Measurements from ENCODE around the gene SYVN1. TPM values are rescaled to one million over a fixed set of nuclear protein-coding genes. Genes with fewer than 3 reads are reported as not detected.

The SYVN1 gene
- total RNA-seq, 1 donor from 2014 or later = 52.6 TPM

DNA sequence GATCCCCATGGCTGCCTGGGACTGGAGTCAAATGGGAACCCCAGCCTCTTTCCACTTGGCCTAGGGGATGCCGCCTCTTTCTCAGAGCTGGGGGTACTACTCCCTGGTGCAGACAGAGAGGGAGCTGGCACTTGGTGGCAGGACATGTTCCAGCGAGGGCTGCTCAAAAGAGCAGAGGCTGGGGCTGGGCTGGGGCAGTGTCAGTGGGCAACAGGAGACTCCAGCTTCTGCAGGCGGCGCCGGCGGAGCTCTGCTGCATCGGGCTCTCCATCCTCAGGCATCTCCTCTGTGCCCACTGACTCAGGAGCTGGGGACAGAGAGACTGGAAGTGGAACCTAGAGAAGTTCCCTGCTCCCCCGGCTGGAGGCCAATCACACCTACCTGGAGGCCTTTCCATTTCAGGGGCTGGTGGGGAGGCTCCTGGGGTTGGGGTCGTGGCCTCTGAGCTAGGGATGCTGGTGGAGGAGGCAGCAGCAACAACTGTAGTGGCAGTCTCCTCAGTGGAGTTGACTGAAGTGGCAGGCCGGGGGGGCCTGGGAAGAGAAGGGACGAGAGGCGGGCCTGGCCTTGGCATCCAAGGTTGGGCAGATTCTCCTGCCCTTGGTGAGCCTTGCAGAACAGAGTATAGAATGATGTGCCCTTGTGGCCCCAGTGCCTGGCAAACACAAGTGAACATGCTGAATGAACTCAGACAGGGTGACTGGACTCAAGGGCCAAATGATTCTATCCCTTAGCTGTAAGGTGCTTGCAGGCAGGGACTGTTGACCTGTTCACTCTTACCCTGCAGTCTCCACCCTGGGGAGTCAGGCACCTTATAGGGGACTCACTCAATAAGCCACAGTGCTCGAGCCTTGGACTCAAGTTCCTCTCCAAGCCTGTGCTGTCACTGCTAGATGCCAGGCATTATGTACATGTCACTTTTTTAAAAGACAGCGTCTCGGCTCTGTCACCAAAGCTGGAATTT, 5.9 kb downstream of the SYVN1 start:
- DNase-seq (ENCODE audit: low spot score in 2 of 2, unreplicated experiment in 2 of 2) = no peak
- no peak overlapping the region for H3K27ac Mint-ChIP-seq
- no peak overlapping the region for H3K4me3 Mint-ChIP-seq
- no peaks in the 10 kb centered on the region for H3K27me3 Mint-ChIP-seq (ENCODE audit: low read depth)
- H3K4me1 Mint-ChIP-seq = peaks cover 14% of the 10 kb centered on the region
- H3K36me3 Mint-ChIP-seq = peaks cover 9% of the 10 kb centered on the region
- TF ChIP-seq, protein P1, sequence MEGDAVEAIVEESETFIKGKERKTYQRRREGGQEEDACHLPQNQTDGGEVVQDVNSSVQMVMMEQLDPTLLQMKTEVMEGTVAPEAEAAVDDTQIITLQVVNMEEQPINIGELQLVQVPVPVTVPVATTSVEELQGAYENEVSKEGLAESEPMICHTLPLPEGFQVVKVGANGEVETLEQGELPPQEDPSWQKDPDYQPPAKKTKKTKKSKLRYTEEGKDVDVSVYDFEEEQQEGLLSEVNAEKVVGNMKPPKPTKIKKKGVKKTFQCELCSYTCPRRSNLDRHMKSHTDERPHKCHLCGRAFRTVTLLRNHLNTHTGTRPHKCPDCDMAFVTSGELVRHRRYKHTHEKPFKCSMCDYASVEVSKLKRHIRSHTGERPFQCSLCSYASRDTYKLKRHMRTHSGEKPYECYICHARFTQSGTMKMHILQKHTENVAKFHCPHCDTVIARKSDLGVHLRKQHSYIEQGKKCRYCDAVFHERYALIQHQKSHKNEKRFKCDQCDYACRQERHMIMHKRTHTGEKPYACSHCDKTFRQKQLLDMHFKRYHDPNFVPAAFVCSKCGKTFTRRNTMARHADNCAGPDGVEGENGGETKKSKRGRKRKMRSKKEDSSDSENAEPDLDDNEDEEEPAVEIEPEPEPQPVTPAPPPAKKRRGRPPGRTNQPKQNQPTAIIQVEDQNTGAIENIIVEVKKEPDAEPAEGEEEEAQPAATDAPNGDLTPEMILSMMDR (IDR thresholded peaks at IDR 0.05; ENCODE audit: unreplicated experiment) = no peak
- no peaks in the 10 kb centered on the region for H3K9me3 Mint-ChIP-seq

DNA sequence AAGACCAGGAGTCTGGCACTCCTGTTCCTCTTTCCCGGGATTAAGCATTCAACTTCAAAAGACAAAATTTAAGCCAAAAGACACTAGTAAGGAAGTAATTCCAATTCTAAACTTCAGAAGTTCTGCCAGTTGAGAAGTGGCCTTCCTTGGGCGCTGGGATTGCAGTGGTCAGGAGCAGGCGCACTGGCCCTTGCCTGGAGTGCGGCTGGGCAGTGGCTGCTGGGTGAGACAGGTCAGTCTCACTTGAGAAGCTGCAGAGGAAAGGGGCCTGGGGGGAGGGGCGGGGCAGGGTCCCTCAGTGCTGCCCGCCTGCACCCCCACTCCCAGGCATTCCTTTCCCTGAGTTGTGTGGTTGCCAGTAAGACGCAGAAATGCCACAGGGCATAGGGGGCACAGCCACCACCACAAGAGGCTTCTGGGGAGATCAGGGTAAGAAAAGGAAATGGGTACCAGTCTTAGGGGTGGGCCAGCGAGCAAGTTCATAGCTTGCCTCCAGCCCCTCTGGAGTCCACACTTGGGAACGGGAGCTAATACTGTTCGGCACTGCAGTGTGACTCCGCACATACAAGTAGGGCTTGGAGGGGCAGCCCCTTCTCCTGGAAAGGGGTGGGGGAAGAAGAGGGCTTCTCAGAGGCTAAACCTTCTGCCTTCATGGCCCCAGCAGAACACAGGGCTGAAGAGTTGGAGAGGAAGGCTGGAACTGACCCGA, 6.7 kb downstream of the SYVN1 start:
- no peaks in the 10 kb centered on the region for H3K27me3 Mint-ChIP-seq (ENCODE audit: low read depth)
- H3K9me3 Mint-ChIP-seq = no peaks in the 10 kb centered on the region
- no peak overlapping the region for H3K27ac Mint-ChIP-seq
- H3K4me1 Mint-ChIP-seq = peaks cover 11% of the 10 kb centered on the region
- H3K36me3 Mint-ChIP-seq = peaks cover 9% of the 10 kb centered on the region
- no peak for DNase-seq (ENCODE audit: low spot score in 2 of 2, unreplicated experiment in 2 of 2)
- H3K4me3 Mint-ChIP-seq = no peak overlapping the region
- TF ChIP-seq, protein P1 (IDR thresholded peaks at IDR 0.05; ENCODE audit: unreplicated experiment) = no peak

DNA sequence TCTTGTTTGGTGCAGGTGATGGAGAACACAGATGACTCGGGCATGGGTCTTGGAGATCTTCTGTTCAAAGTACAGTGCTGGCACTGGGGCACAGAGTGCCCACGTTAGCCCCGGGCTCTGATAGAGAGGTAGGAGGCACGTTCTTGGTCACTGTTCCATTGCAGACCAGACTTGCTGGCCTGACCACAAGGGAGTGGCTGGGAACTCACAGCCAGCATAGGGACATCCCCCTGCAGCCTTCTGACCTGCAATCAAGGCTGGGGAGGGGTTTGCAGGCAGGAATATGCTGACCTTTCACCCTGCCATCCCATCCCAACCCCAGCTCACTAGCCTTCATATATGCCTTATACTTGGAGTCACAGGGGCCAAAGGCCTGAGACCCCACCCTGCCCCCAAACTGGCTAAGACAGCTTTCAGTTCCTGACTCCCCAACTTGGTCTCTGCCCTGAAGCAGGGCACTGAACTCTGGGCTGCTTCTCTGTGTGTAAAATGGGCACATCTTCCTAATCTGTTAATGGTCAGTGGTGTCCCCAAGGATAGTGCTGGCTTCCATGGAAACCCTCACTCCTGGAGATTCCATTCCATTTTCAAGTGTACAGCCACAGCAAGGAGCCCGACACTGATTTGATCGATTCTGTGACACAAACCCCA, 7.6 kb downstream of the SYVN1 start:
- Mint-ChIP-seq H3K27me3 (ENCODE audit: low read depth) (no peaks in the 10 kb centered on the region), H3K27ac (no peak overlapping the region), H3K9me3 (no peaks in the 10 kb centered on the region), H3K4me3 (no peak overlapping the region), H3K4me1 (peaks cover 15% of the 10 kb centered on the region), H3K36me3 (peaks cover 9% of the 10 kb centered on the region)
- TF ChIP-seq, protein P1 (IDR thresholded peaks at IDR 0.05; ENCODE audit: unreplicated experiment) = no peak
- DNase-seq (ENCODE audit: low spot score in 2 of 2, unreplicated experiment in 2 of 2) = no peak

DNA sequence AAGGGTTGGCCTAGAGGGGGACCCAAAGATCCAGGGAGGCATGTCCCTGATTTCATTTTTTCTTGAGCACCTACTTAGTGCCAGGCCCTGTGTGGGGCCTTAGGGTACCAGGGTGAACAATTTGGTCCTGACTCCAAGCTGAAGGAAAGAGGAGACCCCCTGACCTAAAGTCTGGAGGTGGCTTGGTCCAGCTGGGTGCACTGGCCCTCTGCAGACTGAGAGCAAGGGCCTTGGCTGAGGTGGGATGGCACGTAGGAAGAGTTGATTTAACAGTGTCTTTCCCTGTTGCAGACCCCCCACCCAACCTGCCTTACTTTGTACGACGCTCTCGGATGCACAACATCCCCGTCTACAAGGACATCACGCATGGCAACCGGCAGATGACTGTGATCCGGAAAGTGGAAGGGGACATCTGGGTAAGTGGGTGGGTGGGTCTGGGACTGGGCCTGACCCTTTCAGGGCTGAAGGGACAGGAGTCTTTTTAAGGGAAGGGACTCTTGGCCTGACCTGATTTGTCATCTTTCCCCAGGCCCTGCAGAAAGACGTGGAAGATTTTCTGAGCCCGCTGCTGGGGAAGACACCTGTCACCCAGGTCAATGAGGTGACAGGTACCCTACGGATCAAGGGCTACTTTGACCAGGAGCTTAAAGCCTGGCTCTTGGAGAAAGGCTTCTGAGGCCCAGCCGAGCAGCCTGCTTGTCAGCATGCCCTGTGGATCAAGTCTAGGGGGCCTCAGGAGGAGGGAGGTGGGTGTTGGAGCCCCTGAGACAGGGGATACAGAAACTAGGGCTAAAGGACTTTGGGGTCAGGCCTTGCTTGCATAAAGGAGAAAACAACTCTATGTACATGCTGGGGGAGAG, 8.9 kb downstream of the SYVN1 start:
- Mint-ChIP-seq H3K9me3 (no peaks in the 10 kb centered on the region), H3K4me3 (no peak overlapping the region), H3K36me3 (peaks cover 6% of the 10 kb centered on the region), H3K4me1 (peaks cover 24% of the 10 kb centered on the region), H3K27ac (no peak overlapping the region), H3K27me3 (ENCODE audit: low read depth) (no peaks in the 10 kb centered on the region)
- TF ChIP-seq, protein P1 (IDR thresholded peaks at IDR 0.05; ENCODE audit: unreplicated experiment) = no peak
- DNase-seq (ENCODE audit: low spot score in 2 of 2, unreplicated experiment in 2 of 2) = no peak

Measured in mesothelial cell of epicardium (in vitro differentiated cells).